Epithelial cell of esophagus (primary cell): ENCODE results near the gene TIMMDC1.
A peak's percentile ranks its signal among the peaks of the same experiment; 100 is the strongest.

Experiments used
- DNase-seq: peaks from one replicate; pipeline ENCODE4 v3.0.0; 2010; ENCODE audit warnings: low read depth
- H3K4me3 ChIP-seq: 2 replicates; pipeline ENCODE4 v1.5.1; 2011; ENCODE audit warnings: mild to moderate bottlenecking, low read length, control low read depth
- CTCF ChIP-seq: IDR thresholded peaks from 2 replicates; pipeline ENCODE4 v1.5.1; 2011; ENCODE audit warnings: low read depth, mild to moderate bottlenecking, low read length, control low read depth, inconsistent platforms; ENCODE audit not compliant: insufficient read depth; ENCODE audit errors: missing control alignments

The TIMMDC1 gene

DNA sequence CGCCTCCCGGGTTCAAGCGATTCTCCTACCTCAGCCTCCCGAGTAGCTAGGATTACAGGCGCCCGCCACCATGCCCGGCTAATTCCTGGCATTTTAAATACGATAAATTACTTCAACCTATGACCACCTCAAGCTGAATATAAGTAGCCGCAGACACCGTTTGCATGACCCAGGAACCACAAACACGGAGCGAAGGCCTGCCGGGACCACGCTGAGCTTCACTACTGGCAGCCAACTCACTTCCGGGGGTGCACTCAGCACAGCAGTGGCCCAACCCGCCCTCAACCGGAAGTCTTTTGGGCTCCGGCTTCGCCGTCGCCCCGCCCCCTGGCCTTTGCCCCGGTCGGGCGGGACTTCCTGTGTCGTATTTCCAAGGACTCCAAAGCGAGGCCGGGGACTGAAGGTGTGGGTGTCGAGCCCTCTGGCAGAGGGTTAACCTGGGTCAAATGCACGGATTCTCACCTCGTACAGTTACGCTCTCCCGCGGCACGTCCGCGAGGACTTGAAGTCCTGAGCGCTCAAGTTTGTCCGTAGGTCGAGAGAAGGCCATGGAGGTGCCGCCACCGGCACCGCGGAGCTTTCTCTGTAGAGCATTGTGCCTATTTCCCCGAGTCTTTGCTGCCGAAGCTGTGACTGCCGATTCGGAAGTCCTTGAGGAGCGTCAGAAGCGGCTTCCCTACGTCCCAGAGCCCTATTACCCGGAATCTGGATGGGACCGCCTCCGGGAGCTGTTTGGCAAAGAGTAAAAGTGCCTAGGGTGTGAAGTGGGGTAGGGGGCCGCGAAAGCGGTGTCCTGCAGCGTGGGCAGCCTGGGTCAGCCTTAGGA, at the start of gene TIMMDC1:
Gene TIMMDC1, plus strand, starts transcription at position 362 of the 826 bp plus-strand sequence. Its CDS starts 187 bp downstream, at position 549.
- peak; percentile 97 for DNase-seq
- TF ChIP-seq CTCF, result no peak
- H3K4me3 ChIP-seq, result peak within 1 kb of the TSS; percentile 98

- no peak for DNase-seq
- H3K4me3 ChIP-seq, result no peak overlapping the region
- no peak for TF ChIP-seq CTCF
These were observed 44.5 kb upstream of the TIMMDC1 start for GRCh38 chr3:119453822-119454221.

DNA sequence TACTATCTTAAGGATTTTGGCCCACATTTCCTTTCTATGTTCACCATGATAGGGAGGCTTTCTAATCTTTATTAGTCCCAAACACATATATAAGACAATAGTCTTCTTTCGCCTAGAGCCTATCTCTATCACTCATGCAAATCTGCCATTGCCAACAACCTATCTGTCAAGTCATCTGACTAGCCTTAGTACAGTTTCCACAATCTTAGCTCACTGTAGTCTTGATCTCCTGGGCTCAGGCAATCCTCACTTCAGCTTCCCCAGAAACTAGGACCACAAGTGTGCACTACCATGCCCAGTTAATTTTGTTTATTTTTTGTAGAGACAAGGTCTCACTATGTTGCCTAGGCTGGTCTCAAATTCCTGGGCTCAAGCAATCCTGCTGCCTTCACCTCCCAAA, 41.9 kb upstream of the TIMMDC1 start:
- TF ChIP-seq CTCF, result no peak
- H3K4me3 ChIP-seq, result no peak overlapping the region
- no peak for DNase-seq

- no peak for DNase-seq
- TF ChIP-seq CTCF, result no peak
- no peak overlapping the region for H3K4me3 ChIP-seq
These were observed 41.1 kb upstream of the TIMMDC1 start for GRCh38 chr3:119457246-119457645.

DNA sequence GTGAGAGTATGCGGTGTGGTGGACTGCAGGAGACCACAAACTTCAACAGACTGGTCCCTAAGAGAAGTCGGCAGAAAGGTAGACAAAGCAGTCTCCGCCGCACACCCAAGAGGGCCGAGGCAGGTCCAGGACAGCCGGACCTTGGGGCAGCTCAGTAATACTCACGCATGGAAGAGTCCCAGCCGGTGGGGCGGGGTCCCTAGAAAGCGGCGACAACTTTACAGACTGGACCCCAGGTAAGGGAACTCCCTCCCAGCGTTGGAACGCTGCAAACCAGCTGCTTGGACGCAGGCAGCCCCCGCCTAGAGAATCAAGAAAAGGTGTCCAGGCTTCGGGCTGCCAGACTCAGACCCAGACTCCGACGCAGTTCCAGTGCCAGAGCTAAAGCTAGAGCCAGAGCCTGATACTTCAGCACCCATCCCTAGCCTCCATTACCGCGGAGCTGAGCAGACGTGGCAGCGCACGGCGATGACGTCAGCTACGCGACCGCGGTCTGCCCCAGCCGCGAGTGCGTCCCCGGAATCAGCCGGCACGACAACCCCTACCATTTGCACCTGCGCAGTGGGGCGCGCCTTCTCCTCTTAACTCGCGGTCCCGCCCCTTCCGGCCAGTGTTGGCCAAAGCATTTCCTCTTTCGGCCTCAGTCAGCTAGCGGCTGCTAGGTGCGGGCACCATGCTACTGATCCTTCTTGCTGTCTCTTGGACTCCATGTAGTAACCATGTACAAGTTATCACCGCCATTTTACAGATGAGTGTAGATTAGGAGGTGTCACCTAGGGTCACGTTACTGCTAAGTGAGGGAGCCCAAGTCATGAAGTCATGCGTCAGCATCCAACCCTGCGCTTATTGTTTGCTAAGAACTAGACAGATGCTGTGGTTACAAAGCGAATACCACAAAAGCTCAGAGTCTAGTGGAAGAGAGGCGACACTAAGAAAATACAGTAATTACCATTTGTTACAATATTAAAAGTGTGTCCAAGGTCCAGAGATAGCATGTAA, 34.9 kb upstream of the TIMMDC1 start, which contains the start of gene TMEM39A:
Gene TMEM39A, minus strand, starts transcription at position 445 of the 999 bp plus-strand sequence. CDS start 1,541 bp downstream, outside the sequence.
- TF ChIP-seq CTCF, result peak; percentile 7
- DNase-seq, result peak; percentile 99

DNA sequence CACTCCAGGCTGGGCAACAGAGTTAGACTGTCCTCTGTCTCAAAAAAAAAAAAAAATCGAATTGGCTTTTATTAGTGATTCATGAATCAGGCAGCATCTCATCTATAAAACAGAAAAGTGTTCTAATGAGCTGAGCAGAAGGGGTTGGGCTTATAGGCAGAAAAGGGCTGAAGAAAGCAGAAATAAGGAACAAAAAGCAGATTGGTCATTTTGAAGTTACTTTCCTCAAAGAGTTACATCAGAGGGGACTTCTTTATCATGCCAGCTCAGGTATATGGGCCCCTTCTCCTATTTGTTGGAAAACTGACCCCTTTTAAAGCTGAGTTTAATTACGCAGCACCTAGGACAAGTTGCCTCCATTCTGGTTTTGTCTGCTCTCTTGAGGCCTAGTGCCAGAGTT, 30.3 kb upstream of the TIMMDC1 start:
- peak overlapping the region; percentile 92 for H3K4me3 ChIP-seq
- DNase-seq, result no peak
- no peak for TF ChIP-seq CTCF

More for the DNA sequence above, 34.9 kb upstream of the TIMMDC1 start, which contains the start of gene TMEM39A:
- peak within 1 kb of the TSS; percentile 55 for H3K4me3 ChIP-seq
